ENCODE data around the gene LRP3.
"Not testable (repeated sequence)": the region's sequence is repeated elsewhere in the genome, so short reads cannot be mapped to it uniquely, and the experiment has no call there.

Gene LRP3

GRCh38 chr19:33176670-33177416, 17.3 kb upstream of the LRP3 start:
- peak; percentile 97 for DNase-seq (ENCODE audit: low read depth)

GRCh38 chr19:33177417-33177979, 16.6 kb upstream of the LRP3 start:
- no peak for DNase-seq (ENCODE audit: low read depth)

DNA sequence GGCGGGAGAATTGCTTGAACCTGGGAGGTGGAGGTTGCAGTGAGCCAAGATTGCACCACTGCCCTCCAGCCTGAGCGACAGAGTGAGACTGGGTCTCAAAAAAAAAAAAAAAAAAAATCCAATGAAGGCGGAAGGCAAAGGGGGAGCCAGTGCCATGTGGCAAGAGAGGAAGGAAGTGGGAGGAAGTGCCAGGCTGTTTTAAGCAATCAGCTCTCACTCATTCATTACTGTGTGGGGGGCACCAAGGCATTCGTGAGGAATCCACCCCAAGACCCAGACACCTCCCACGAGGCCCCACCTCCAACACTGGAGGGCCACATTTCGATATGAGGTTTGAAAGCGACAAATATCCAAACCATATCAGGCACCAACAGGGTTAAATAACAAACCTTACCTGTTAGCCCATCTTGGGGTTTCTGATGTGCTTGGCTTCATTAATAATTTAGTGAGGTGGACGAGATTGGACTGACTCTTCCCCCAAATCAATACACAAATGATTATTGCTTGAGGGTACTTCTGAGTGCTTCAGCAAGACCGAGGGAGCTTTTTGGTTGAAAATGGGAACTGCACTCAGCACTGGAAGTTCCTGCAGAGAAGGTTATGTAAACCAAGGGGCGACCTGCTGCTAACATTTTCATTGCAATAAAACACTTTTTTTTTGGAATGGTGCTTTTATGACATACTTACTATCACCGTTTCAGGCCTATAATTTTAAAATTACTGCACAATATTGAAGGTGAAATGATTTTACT, 7.5 kb upstream of the LRP3 start:
- no peak for DNase-seq (ENCODE audit: low read depth)

DNA sequence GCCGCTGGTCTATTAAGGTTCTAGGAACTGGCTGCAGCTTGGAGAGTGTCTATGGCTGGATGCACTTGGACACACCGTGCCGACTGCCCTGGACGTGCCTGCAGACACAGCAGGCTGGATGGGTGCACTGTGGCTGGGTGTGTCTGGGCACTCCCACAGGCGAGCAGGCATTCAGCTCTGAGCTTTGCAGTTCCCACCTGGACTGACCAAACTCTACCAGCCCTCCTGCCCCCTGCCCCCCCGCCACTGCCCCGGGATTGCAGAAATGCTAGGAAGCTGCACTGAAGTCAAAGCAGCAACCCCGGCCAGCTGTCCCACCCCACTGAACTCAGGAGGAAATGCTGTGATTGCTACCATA, 7.0 kb upstream of the LRP3 start:
- DNase-seq (ENCODE audit: low read depth) = no peak

GRCh38 chr19:33189453-33189852, 4.7 kb upstream of the LRP3 start:
- DNase-seq (ENCODE audit: low read depth) = no peak

DNA sequence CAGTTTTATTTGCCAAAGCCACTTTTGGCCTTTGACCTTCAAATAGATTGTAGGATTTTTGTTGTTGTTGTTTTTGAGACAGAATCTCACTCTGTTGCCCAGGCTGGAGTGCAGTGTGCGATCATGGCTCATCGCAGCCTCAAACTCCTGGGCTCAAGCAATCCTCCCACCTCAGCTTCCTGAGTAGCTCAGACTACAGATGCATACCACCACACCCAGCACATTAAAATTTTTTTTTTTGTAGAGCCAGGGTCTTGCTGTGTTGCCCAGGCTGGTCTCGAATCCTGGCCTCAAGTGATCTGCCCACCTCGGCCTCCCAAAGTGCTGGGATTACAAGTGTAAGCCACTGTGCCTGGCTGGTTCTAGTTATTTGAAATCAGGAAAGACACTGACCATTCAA, 3.0 kb upstream of the LRP3 start:
- not testable (repeated sequence) for DNase-seq (ENCODE audit: low read depth)

DNA sequence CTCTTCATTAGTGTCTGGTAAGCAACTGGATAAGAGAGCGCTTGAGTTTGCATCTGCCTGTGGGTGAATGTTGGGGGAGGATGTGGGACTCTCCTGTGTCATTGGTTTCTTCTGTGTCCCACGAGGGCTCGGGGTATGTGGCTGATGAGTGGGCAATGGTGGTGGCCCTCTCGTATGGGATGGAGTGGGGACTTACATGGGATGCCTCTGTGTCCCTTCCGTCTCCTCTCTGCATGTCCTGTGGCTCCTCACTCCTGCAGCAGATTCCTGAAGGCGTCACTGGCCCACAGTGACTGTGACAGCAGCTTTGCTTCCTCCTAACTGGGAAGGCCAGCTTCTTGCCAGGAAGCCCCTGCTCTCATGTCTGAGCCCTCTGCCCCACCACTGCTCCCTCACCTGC, 2.6 kb upstream of the LRP3 start:
- DNase-seq (ENCODE audit: low read depth) = no peak

DNA sequence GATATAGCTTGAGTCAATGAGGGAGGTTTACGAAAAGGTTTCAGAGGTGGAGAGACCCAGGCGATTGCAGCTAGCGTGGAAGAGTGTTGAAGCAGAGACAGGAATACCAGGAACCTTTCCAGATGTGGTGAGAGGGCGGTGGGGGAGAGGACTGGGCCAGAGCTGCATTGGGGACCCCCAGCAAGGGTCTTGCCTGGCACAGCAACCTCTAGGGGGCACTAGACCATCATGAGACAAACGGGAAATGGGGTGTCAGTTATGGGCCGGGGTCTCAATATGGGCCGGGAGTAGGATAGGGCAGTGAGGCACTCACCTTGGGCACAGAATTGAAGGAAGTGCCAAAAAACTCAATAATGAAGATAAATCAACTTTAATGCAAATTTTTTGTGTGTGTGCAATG, 2.1 kb upstream of the LRP3 start:
- no peak for DNase-seq (ENCODE audit: low read depth)

- no peak for DNase-seq (ENCODE audit: low read depth)
These were observed 763 bp upstream of the LRP3 start for GRCh38 chr19:33193269-33193864.

GRCh38 chr19:33194532-33194885, 379 bp downstream of the LRP3 start:
- DNase-seq (ENCODE audit: low read depth) = no peak

DNA sequence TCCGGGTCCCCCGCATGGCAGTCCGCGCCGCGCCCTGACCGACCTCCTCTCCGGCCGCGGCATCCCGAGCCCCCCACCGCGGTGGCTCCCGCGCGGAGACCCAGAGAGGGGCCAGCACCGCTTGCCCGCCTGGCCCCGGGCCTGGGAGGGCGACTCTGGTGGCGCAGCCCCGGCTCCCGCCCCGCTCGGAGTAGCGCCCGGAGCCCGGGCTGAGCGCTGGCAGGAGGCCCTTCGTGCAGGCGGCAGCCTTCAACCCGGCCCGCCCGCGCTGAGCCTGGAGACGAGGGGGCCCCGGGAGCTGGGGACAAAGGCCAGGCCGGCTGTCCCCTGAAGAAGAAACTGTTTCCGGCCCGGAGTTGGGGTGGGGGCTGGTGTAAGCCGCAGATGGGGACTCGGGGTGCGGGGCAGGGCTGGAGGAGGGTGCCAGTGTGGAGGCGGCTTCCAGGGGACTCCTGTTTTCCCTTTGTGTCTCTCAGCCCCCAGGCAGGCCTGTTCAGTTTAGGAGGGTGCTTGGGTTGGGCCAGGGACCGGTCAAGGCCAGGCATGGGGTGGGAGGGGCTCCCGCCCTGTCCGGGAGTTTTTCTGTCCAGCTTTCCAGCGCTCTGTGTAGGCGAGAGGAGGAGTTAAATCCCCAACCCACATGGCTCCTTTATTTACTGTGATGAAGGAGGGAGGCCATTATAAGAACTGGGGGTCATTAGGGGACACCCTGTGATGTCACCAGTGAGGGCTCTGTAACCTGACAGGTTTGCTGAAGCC, 935 bp downstream of the LRP3 start:
- no peak for DNase-seq (ENCODE audit: low read depth)

- DNase-seq (ENCODE audit: low read depth) = no peak
These were observed 1.7 kb downstream of the LRP3 start for GRCh38 chr19:33195645-33196347.

DNA sequence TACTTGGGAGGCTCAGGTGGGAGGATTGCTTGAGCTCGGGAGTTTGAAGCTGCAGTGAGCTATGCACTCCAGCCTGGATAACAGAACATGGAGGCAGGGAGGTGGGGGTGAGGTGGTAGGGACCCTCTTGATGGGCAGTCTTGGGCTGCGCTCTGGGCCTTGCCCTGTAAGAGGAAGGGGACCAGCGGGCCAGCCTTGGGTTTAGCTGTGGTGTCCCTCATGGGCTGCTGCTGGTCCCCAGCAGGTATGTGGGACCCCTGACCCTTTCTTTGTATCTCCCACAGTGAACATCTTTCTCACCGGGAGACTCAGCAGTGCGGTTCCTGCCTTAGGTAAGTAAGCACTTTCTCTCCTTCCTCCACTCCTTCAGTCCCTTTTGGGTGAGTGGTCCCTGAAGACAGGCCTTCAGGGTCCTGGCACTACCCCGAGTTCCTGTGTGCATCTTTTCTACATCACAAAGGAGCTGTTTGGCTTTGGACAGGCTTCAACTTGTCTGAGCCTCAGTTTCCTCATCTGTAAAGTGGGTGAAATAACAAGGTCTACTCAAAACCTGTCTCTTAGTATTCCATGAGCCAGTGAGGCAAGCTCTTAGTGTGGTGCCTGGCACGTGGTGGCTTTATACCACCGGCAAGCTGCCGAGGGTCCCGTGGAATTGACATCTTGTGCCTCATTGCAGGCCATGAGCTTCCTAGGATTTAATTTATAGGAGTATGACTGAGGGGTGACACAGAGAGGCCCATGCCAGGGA, 2.5 kb downstream of the LRP3 start:
- DNase-seq (ENCODE audit: low read depth) = no peak

- DNase-seq (ENCODE audit: low read depth) = no peak
These were observed 3.5 kb downstream of the LRP3 start for GRCh38 chr19:33197591-33198000.

GRCh38 chr19:33198169-33198568, 4.0 kb downstream of the LRP3 start:
- no peak for DNase-seq (ENCODE audit: low read depth)

GRCh38 chr19:33199441-33200265, 5.5 kb downstream of the LRP3 start:
- no peak for DNase-seq (ENCODE audit: low read depth)

DNA sequence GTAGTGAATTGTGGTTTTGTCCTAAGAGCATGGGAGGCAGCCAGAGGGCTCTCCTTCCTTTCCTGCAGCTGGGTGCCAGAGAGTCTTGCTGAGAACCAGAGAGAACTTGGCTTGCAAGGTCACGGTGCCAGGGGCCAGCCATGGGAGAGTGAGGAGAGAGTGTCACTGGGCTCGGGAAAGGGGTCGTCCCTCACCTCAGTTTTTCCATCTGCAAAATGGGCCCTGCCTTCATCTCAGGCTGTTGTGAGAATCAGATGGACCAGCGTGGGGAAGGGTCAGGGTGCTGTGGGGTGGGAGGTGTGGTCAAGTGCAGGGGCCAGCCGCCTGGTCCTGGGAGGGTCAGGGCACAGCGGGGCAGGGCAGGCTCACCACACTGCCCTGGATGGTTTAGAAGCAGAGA, 7.3 kb downstream of the LRP3 start:
- DNase-seq (ENCODE audit: low read depth) = no peak

GRCh38 chr19:33201886-33202545, 7.9 kb downstream of the LRP3 start:
- DNase-seq (ENCODE audit: low read depth) = no peak
